Mesodermal cell (in vitro differentiated cells): ENCODE results near the gene PINLYP.
"Not testable (repeated sequence)": the region's sequence is repeated elsewhere in the genome, so short reads cannot be mapped to it uniquely, and the experiment has no call there.

Source experiments
- H3K27ac ChIP-seq: 2 replicates; pipeline ENCODE4 v1.7.0; 2013; ENCODE audit warnings: mild to moderate bottlenecking, low read depth, low read length, moderate library complexity; ENCODE audit not compliant: severe bottlenecking
- H3K36me3 ChIP-seq: 2 replicates; pipeline ENCODE4 v1.7.1; 2013; ENCODE audit warnings: mild to moderate bottlenecking, low read length, moderate library complexity; ENCODE audit not compliant: control insufficient read depth, insufficient read depth
- H3K4me1 ChIP-seq: one replicate; pipeline ENCODE4 v1.7.1; 2013; ENCODE audit warnings: mild to moderate bottlenecking, low read length; ENCODE audit not compliant: insufficient read depth, control insufficient read depth, poor library complexity, severe bottlenecking
- H3K4me3 ChIP-seq: 2 replicates; pipeline ENCODE4 v1.7.0; 2013; ENCODE audit warnings: low read length, control low read depth, mild to moderate bottlenecking; ENCODE audit not compliant: insufficient read depth, poor library complexity, severe bottlenecking; ENCODE audit errors: extremely low read depth
- H3K9me3 ChIP-seq: 2 replicates; pipeline ENCODE4 v1.7.1; 2013; ENCODE audit warnings: mild to moderate bottlenecking, low read length, moderate library complexity; ENCODE audit not compliant: control insufficient read depth
- WGBS, 2 experiments: methylation state at CpG; one replicate each; pipeline ENCODE4 v1.1.5; 2013; ENCODE audit warnings: missing lambda C conversion rate in 2 of 2; ENCODE audit not compliant: insufficient coverage in 2 of 2; 5-methylcytosine and 5-hydroxymethylcytosine counted together

Gene PINLYP

DNA sequence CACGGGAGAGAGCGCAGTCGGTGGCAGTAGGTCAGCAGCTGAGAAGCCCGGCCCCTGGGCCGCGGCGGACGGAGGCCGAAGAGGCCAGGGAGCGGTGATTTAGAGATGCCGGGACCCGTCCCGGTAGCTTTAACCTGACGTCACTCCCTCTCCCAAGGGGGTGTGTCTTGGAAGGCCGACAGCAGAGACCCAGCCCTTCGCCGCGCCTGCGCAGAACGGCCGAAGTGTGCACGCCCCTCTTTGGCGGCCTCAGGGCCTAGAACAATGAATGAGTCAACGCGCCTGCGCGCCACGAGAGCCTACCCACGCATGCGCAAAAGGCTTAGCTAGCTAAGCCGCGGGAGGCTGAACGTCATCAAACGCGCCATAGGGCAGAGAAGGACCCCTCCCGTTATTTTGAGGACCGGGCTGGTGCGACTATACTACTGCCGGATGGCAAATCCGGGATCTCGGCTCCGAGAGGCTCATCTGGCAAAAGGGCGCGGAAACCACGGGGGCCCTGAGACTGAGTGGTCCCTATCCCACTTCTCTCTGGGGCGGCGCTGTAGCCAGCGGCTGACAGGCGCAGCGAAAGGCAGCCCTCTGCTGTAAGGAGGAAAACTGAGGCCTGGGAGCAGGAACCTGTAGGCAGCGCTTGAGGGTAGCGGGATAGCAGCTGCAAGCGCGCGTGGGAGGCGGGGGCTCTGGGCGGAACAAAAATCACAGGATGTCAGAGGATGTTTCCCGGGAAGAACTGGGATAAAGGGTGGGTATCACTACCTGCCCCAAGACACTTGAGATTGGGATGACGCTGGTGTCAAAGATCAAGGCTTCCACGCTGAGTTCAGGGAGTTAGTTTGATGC, 20.6 kb downstream of the PINLYP start, which contains the start of the genes IRGQ and ZNF576:
IRGQ (minus strand) TSS at position 136 of the 843 bp plus-strand sequence. CDS start 796 bp downstream, outside the sequence.
ZNF576 (plus strand) TSS at position 597 of the 843 bp plus-strand sequence. CDS start 514 bp downstream, outside the sequence.
- Histone ChIP-seq H3K9me3 (no peaks in the 10 kb centered on the region), H3K36me3 (peaks cover 60% of the 10 kb centered on the region), H3K4me1 (no peaks in the 10 kb centered on the region), H3K27ac (peak within 1 kb of the TSS; percentile 100), H3K4me3 (peak within 1 kb of the TSS; percentile 83)
- 0% methylated on average over 35 to 59 of the region's 60 CpGs for WGBS, 2 experiments

- peak overlapping the region; percentile 83 for H3K4me3 ChIP-seq
- peak overlapping the region; percentile 100 for H3K27ac ChIP-seq
- no peaks in the 10 kb centered on the region for H3K4me1 ChIP-seq
- 30 to 43% methylated on average over 7 of the region's 7 CpGs for WGBS, 2 experiments
- peaks cover 59% of the 10 kb centered on the region for H3K36me3 ChIP-seq
- H3K9me3 ChIP-seq: no peaks in the 10 kb centered on the region
Observed at GRCh38 chr19:43596842-43597461, 21.4 kb downstream of the PINLYP start.

DNA sequence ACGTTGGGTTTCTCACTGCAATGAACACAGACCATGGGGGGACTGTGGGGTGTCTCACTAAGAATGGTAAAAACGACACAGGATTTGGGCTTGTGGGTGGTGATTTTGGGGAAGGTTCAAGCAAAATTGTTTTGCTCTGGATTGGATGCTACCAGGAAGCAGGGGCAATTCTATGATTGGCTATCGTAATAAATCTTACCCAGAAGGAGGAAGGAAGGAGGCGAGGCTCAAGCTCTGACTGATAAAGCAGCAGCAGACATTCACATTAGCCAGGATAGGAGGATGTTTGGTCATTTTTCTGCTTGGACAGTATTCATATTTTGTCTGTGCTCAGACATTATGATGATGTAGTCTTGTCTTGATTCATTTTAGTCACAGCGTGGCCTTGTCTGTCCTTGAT, 22.3 kb downstream of the PINLYP start:
- Histone ChIP-seq H3K4me1 (no peaks in the 10 kb centered on the region), H3K36me3 (peaks cover 57% of the 10 kb centered on the region), H3K9me3 (no peaks in the 10 kb centered on the region), H3K4me3 (peak overlapping the region; percentile 83), H3K27ac (no peak overlapping the region)
- WGBS, 2 experiments: 90% methylated on average over 4 of the region's 5 CpGs

- WGBS, 2 experiments: 98 to 100% methylated on average over 9 to 19 of the region's 19 CpGs
- H3K36me3 ChIP-seq: peaks cover 53% of the 10 kb centered on the region
Observed at GRCh38 chr19:43598445-43599240, 23.0 kb downstream of the PINLYP start.

GRCh38 chr19:43599635-43600295, 24.2 kb downstream of the PINLYP start:
- WGBS, 2 experiments: 89 to 94% methylated on average over 1 to 2 of the region's 4 CpGs
- Histone ChIP-seq H3K4me1 (no peaks in the 10 kb centered on the region), H3K36me3 (peaks cover 43% of the 10 kb centered on the region), H3K4me3 (no peak overlapping the region), H3K27ac (no peak overlapping the region), H3K9me3 (no peaks in the 10 kb centered on the region)

More at GRCh38 chr19:43598445-43599240, 23.0 kb downstream of the PINLYP start:
- Histone ChIP-seq H3K4me3 (no peak overlapping the region), H3K4me1 (no peaks in the 10 kb centered on the region), H3K27ac (no peak overlapping the region), H3K9me3 (no peaks in the 10 kb centered on the region)

GRCh38 chr19:43600326-43600725, 24.7 kb downstream of the PINLYP start:
- H3K27ac ChIP-seq, H3K4me3 ChIP-seq, H3K9me3 ChIP-seq, H3K4me1 ChIP-seq: not testable (repeated sequence)
- 79 to 93% methylated on average over 2 to 3 of the region's 5 CpGs for WGBS, 2 experiments
- peaks cover 47% of the 10 kb centered on the region for H3K36me3 ChIP-seq

- H3K27ac ChIP-seq: no peak overlapping the region
- H3K4me1 ChIP-seq: peaks cover 4% of the 10 kb centered on the region
- WGBS, 2 experiments: 85 to 93% methylated on average over 3 to 4 of the region's 7 CpGs
- H3K36me3 ChIP-seq: peaks cover 59% of the 10 kb centered on the region
- H3K9me3 ChIP-seq: no peaks in the 10 kb centered on the region
- no peak overlapping the region for H3K4me3 ChIP-seq
Observed at GRCh38 chr19:43605875-43606568, 30.4 kb downstream of the PINLYP start.

DNA sequence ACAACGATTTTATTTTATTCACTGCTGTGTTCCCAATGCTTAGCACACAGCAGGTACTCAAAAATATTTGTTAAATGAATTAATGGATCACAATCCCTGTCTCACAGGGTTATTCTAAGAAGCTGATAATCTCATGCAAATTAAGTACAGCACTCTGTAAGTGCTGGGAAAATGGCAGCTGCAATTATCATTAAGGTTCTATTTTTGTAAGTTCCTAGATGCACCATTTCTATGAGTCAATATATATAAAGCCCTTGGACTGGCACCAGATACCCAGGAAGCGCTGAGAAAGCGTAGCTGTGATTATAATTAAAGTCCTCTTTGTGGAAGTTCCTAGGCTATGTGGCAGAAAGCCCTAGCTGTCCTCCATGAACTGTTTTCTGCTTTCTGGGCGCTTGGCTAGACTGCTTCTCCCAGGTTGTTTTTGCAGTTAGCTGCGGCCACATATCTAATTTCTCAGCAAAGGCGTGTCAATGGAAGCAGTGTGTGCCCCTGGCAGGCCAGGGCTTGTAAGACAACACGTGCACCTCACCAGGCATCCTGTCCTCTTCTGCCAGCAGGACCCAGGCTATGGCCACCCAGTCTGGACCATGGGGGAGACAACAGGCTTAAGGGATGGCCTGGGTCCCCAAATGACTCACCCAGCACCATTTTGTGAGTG, 31.1 kb downstream of the PINLYP start:
- peaks cover 55% of the 10 kb centered on the region for H3K36me3 ChIP-seq
- H3K9me3 ChIP-seq: no peaks in the 10 kb centered on the region
- peaks cover 4% of the 10 kb centered on the region for H3K4me1 ChIP-seq
- H3K4me3 ChIP-seq: no peak overlapping the region
- H3K27ac ChIP-seq: no peak overlapping the region
- WGBS, 2 experiments: 95% methylated on average over 6 to 7 of the region's 7 CpGs

DNA sequence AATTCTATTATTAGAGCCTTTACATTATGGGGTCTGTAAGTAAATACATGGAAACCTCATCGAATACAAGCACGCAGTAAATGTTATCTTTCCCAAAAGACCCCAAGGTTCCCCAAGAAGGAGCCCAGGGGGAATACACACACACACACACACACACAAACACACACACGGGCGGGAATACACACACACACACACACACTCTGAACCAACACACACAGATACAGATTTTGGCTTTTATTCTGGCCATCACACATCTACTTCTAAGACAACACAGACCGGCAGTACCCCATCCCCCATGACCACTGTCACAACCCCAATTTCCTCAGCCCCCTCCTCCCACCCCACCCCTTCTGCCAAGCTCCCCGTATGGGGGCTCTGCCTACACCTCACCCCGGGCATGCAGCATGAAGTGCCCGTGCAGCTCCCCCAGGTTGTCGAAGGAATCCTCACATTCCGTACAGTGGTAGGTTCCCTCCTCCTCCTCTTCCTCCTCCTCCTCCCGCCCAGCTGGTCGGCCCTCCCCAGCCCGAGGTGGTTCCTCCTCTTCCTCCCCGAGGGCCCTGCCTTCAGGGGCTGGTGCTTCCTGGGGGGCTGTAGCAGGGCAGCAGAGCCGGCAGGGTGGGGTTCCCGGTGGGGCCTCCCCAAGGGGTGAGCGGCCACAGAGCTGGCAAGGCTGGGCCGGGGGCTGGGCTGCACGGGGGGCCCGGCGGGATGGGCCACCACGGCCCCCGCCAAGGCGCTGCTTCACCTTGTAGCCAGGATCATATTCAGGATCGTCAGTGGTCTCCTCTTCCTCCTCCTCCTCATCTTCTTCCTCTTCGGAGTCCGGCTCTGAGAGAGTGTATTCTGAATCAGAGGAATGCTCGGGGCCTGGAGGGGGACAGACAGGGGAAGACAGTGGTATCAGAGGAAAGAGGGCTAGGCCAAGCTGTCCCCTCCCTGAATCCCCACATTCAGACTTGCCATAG, 31.9 kb downstream of the PINLYP start:
- Histone ChIP-seq H3K27ac (no peak overlapping the region), H3K4me1 (peaks cover 4% of the 10 kb centered on the region), H3K9me3 (no peaks in the 10 kb centered on the region), H3K36me3 (peaks cover 57% of the 10 kb centered on the region), H3K4me3 (no peak overlapping the region)
- WGBS, 2 experiments: 91 to 97% methylated on average over 6 to 19 of the region's 28 CpGs
